HCT116 (cell line): ENCODE results near the gene ZNF431. TPM values are rescaled to one million over a fixed set of nuclear protein-coding genes. Genes with fewer than 3 reads are reported as not detected.

Experiments
- ATAC-seq: fragments of 200-7000 bp; cut with Tn5 transposase; 2 replicates; pipeline ENCODE4 v1.9.1; 2020; ENCODE audit warnings: mild to moderate bottlenecking, moderate library complexity
- Bru-seq: library from RNA; stranded (reverse); fragments of 400-500 nt; gene quantifications from one replicate; lab custom pipeline; 2021; lab: Mats Ljungman, UMichigan
- BruChase-seq, 2 experiments: library from RNA; stranded (reverse); fragments of 400-500 nt; gene quantifications; one replicate each; lab custom pipeline; 2021; lab: Mats Ljungman, UMichigan
- BruUV-seq: library from RNA; stranded (reverse); fragments of 400-500 nt; replicated peaks from 2 replicates; lab custom pipeline; 2021; lab: Mats Ljungman, UMichigan
- CTCF ChIA-PET: fragments of 300-600 bp; sonication (Branson Sonifier 250); formaldehyde crosslinking; loops from one replicate; lab custom pipeline; 2021; ENCODE audit warnings: antibody characterized with exemption; lab: Charles Lee
- POLR2A ChIA-PET: fragments of 300-600, 350-600 bp; sonication (Branson Sonifier 250); formaldehyde crosslinking; loops from one replicate; lab custom pipeline; 2021; ENCODE audit warnings: antibody characterized with exemption; lab: Charles Lee
- RAD21 ChIA-PET, 2 experiments: fragments of 300-600 bp; sonication (Branson Sonifier 250); formaldehyde crosslinking; loops; one replicate each; lab custom pipeline; 2023; ENCODE audit warnings: low total read pairs in 2 of 2; ENCODE audit not compliant: uncharacterized antibody in 2 of 2, unreplicated experiment in 2 of 2, low non-redundant PET in 1 of 2; lab: Charles Lee
- DNase-seq: peaks from one replicate; pipeline ENCODE4 v3.0.0-alpha.2; 2010; ENCODE audit warnings: low read depth, low spot score
- H2AFZ ChIP-seq: fragments of 200-600 bp; shearing (Covaris generic), sonication (generic); 2 replicates; pipeline ENCODE4 v1.6.1; 2017; ENCODE audit warnings: low read depth, mixed run types, mixed read lengths, antibody characterized with exemption, low read length; ENCODE audit not compliant: poor library complexity, severe bottlenecking
- H3K27ac ChIP-seq: 2 replicates; pipeline ENCODE4 v1.5.1; 2012; ENCODE audit warnings: low read depth, low read length
- H3K27me3 ChIP-seq: fragments of 200-600 bp; sonication (generic); 2 replicates; pipeline ENCODE4 v1.6.1; 2016; ENCODE audit warnings: mixed run types, low read length, mixed read lengths; ENCODE audit not compliant: insufficient read depth
- H3K36me3 ChIP-seq, 2 experiments: fragments of 200-500 bp in 1 of 2; fragments of 200-600 bp in 1 of 2; sonication (Bioruptor generic) in 1 of 2; sonication (generic) in 1 of 2; 2 replicates each; pipeline versions ENCODE4 v1.5.1 to v1.6.1; 2014 to 2016; ENCODE audit warnings: low read length in 2 of 2, inconsistent platforms in 1 of 2, mixed read lengths in 1 of 2, mixed run types in 1 of 2; ENCODE audit not compliant: insufficient read depth in 2 of 2, control insufficient read depth in 1 of 2
- H3K4me1 ChIP-seq, 2 experiments: fragments of 200-600 bp in 1 of 2; sonication (generic) in 1 of 2; 2 replicates each; pipeline versions ENCODE4 v1.5.1 to v1.6.1; 2012 to 2017; ENCODE audit warnings: low read length in 2 of 2, inconsistent platforms in 1 of 2, mild to moderate bottlenecking in 1 of 2, mixed read lengths in 1 of 2, mixed run types in 1 of 2, moderate library complexity in 1 of 2; ENCODE audit not compliant: insufficient read depth in 2 of 2, control insufficient read depth in 1 of 2
- H3K4me2 ChIP-seq: fragments of 200-600 bp; sonication (generic); 2 replicates; pipeline ENCODE4 v1.6.1; 2017; ENCODE audit warnings: mixed run types, low read length, mixed read lengths
- H3K4me3 ChIP-seq, 2 experiments: fragments of 200-600 bp in 1 of 2; sonication (generic) in 1 of 2; replicated peaks in 1 of 2; 2 replicates each; pipeline ENCODE4 v1.5.1; 2011 to 2016; ENCODE audit warnings: low read length in 2 of 2, control low read depth in 1 of 2, low read depth in 1 of 2, mild to moderate bottlenecking in 1 of 2, mixed read lengths in 1 of 2, mixed run types in 1 of 2
- H3K79me2 ChIP-seq: fragments of 200-600 bp; sonication (generic); 2 replicates; pipeline ENCODE4 v1.6.1; 2017; ENCODE audit warnings: mild to moderate bottlenecking, mixed run types, low read length, moderate library complexity, mixed read lengths; ENCODE audit not compliant: insufficient read depth
- H3K9ac ChIP-seq: fragments of 200-600 bp; sonication (generic); 2 replicates; pipeline ENCODE4 v1.6.1; 2016; ENCODE audit warnings: low read length, mixed read lengths
- H3K9me2 ChIP-seq: fragments of 200-600 bp; sonication (generic), shearing (Covaris generic); 2 replicates; pipeline ENCODE4 v1.6.1; 2017; ENCODE audit warnings: mixed run types, mild to moderate bottlenecking, moderate library complexity; ENCODE audit not compliant: insufficient read depth
- H3K9me3 ChIP-seq, 2 experiments: fragments of 200-500 bp in 1 of 2; fragments of 200-600 bp in 1 of 2; sonication (Bioruptor generic) in 1 of 2; sonication (generic) in 1 of 2; 2 replicates each; pipeline ENCODE4 v1.6.1; 2014 to 2017; ENCODE audit warnings: low read length in 2 of 2, mixed read lengths in 2 of 2, inconsistent platforms in 1 of 2, low read depth in 1 of 2, mild to moderate bottlenecking in 1 of 2, mixed run types in 1 of 2, moderate library complexity in 1 of 2; ENCODE audit not compliant: control insufficient read depth in 1 of 2, insufficient read depth in 1 of 2
- H4K20me1 ChIP-seq: fragments of 200-600 bp; sonication (generic), shearing (Covaris generic); 2 replicates; pipeline ENCODE4 v1.6.1; 2017; ENCODE audit warnings: mixed run types, mild to moderate bottlenecking, moderate library complexity; ENCODE audit not compliant: insufficient read depth
- ELF1 ChIP-seq: IDR thresholded peaks from 2 replicates; pipeline ENCODE4 v1.6.1; 2012; ENCODE audit warnings: low read depth, borderline replicate concordance
- FOSL1 ChIP-seq: IDR thresholded peaks from 2 replicates; pipeline ENCODE4 v1.6.1; 2012; ENCODE audit warnings: low read depth
- POLR2A ChIP-seq: IDR thresholded peaks from 2 replicates; pipeline ENCODE4 v1.7.0; 2011; ENCODE audit warnings: borderline replicate concordance; ENCODE audit not compliant: insufficient read depth, insufficient read length; ENCODE audit errors: extremely low read depth
- POLR2AphosphoS5 ChIP-seq: IDR thresholded peaks from 2 replicates; pipeline ENCODE4 v1.6.1; 2011; ENCODE audit warnings: mild to moderate bottlenecking, low read depth, low read length, moderate library complexity
- SIN3A ChIP-seq: IDR thresholded peaks from 2 replicates; pipeline ENCODE4 v1.6.1; 2012; ENCODE audit warnings: low read depth
- SP1 ChIP-seq: IDR thresholded peaks from 2 replicates; pipeline ENCODE4 v1.6.1; 2012; ENCODE audit warnings: low read depth
- TCF7L2 ChIP-seq: IDR thresholded peaks from 2 replicates; pipeline ENCODE4 v1.7.0; 2011; ENCODE audit warnings: borderline replicate concordance, inconsistent platforms; ENCODE audit not compliant: insufficient read depth, insufficient read length; ENCODE audit errors: extremely low read depth
- ZFX ChIP-seq: fragments of 450-650 bp; IDR thresholded peaks from 2 replicates; pipeline ENCODE4 v1.6.1; 2017
- intact Hi-C: fragments of 100-400 bp; cut with micrococcal nuclease; formaldehyde crosslinking; loops from 2 replicates; pipeline ENCODE4 v1.10.0; 2022
- long read RNA-seq: library from polyadenylated mRNA; unstranded; transcript quantifications from one replicate; pipeline ENCODE4 v2.0.0, GENCODE V29; 2021; ENCODE audit not compliant: unreplicated experiment
- polyA plus RNA-seq: library from polyadenylated mRNA; unstranded; fragments of >200 nt; gene quantifications from 2 replicates; pipeline ENCODE4 v1.2.1, GENCODE V29; 2012; ENCODE audit warnings: missing spikeins
- total RNA-seq: library from RNA; stranded (reverse); gene quantifications from one replicate; pipeline ENCODE4 v1.2.1, GENCODE V29; 2021; ENCODE audit not compliant: unreplicated experiment
- TF ChIP-seq, protein P1 (sequence below), 3 experiments: fragments of 200-600 bp in 1 of 3; sonication (generic) in 1 of 3; IDR thresholded peaks in 2 of 3; conservative IDR thresholded peaks in 1 of 3; 2 replicates each; pipeline ENCODE4 v1.5.1; 2012 to 2017; ENCODE audit warnings: low read depth in 2 of 3, low read length in 2 of 3, antibody characterized with exemption in 1 of 3, borderline replicate concordance in 1 of 3, control low read depth in 1 of 3, mild to moderate bottlenecking in 1 of 3, mixed read lengths in 1 of 3, mixed run types in 1 of 3, moderate library complexity in 1 of 3; ENCODE audit not compliant: insufficient read depth in 1 of 3

The ZNF431 gene
- total RNA-seq (9.2 TPM), Bru-seq, nascent RNA (percentile 85 among the genes with signal in this experiment), BruChase-seq, experiment 1, labeled RNA remaining after a 6-hour chase (percentile 76 among the genes with signal in this experiment), BruChase-seq, experiment 2, labeled RNA remaining after a 2-hour chase (percentile 74 among the genes with signal in this experiment)
- polyA plus RNA-seq: 6.2 and 6.3 TPM in 2 replicates
- long read RNA-seq, full-length matches to known transcripts: 3 of 8 reads
- long read RNA-seq, partial matches to known transcripts: 0 of 8 reads
- long read RNA-seq, other reads (novel, unspliced or antisense): 5 of 8 reads

DNA sequence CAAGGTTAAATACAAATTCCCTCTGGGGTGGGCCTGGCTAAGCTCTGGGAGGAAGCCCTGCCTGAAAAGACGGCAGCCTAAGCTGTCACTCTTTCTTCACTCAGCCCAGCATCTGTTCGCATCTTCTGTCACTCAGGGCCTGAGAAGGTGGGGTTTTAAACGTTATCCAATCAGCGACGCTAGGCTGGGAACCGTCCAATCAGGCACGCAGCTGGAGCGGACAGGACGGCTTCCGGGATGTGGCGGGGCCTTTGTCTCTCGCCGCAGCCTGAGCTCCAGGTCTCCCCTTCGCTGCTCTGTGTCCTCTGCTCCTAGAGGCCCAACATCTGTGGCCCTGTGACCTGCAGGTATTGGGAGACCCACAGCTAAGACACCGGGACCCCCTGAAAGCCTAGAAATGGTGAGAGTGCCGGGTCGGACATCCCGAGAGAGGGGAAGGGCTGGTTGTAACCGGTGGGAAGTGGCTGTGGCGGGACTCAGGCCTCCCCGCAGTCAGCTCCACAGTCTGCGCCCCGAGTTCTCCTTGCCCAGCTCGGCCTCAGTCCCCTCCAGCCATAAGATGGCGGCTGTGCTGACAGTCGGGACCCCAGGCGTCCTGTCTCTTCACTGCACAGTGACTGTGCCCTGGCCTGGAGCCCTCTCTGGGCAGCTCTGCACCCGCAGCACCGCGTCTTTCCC is at the start of gene ZNF431:
Gene ZNF431 (plus strand): TSS at position 254 of the 678 bp plus-strand sequence. CDS start 144 bp downstream, at position 398.
- peak within 1 kb of the TSS; percentile 65 for H3K27ac ChIP-seq
- peak within 1 kb of the TSS; percentile 87 to 98 for H3K4me3 ChIP-seq
- peaks cover 6 to 16% of the 10 kb centered on the region in 2 experiments; a peak in 3 of 4 replicates for H3K4me1 ChIP-seq
- DNase-seq (peak; percentile 92), ATAC-seq (peak; percentile 99)
- no peaks in the 10 kb centered on the region for H3K27me3 ChIP-seq
- intact Hi-C loops: loop anchor here (5.0 kb wide), 1 partner anchor 120 kb away; the partner anchor contains the start of gene ZNF430
- ChIA-PET RAD21 (no interaction called here), CTCF (no interaction called here), POLR2A (interaction anchor here (0.9 kb wide), 1 partner anchor 60 kb away, joined by 5 read pairs; the partner anchor contains the start of gene ZNF714)
- TF ChIP-seq FOSL1 (no peak), ELF1 (peak; percentile 77), POLR2A (peak; percentile 37), SIN3A (peak; percentile 60; the same call in 1 of the 2 replicates), POLR2AphosphoS5 (peak; percentile 76), SP1 (peak; percentile 74), ZFX (peak; percentile 75), TCF7L2 (peak; percentile 74)
- TF ChIP-seq, protein P1, sequence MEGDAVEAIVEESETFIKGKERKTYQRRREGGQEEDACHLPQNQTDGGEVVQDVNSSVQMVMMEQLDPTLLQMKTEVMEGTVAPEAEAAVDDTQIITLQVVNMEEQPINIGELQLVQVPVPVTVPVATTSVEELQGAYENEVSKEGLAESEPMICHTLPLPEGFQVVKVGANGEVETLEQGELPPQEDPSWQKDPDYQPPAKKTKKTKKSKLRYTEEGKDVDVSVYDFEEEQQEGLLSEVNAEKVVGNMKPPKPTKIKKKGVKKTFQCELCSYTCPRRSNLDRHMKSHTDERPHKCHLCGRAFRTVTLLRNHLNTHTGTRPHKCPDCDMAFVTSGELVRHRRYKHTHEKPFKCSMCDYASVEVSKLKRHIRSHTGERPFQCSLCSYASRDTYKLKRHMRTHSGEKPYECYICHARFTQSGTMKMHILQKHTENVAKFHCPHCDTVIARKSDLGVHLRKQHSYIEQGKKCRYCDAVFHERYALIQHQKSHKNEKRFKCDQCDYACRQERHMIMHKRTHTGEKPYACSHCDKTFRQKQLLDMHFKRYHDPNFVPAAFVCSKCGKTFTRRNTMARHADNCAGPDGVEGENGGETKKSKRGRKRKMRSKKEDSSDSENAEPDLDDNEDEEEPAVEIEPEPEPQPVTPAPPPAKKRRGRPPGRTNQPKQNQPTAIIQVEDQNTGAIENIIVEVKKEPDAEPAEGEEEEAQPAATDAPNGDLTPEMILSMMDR (IDR thresholded peaks at IDR 0.05 in 2 of 3, conservative IDR thresholded peaks at IDR 0.05 in 1 of 3; ENCODE audit: borderline replicate concordance in 1 of 3, insufficient read depth in 1 of 3, low read depth in 2 of 3, low read length in 2 of 3): no peak
- BruUV-seq: TSS peak; percentile 59
- no peaks in the 10 kb centered on the region for H3K9me2 ChIP-seq
- peak within 1 kb of the TSS; percentile 61 for H2AFZ ChIP-seq
- no peaks in the 10 kb centered on the region for H3K9me3 ChIP-seq
- peaks cover 8 to 13% of the 10 kb centered on the region in 2 experiments; a peak in 3 of 4 replicates for H3K36me3 ChIP-seq
- H3K9ac ChIP-seq: peak within 1 kb of the TSS; percentile 85
- H4K20me1 ChIP-seq: no peaks in the 10 kb centered on the region
- peak within 1 kb of the TSS; percentile 88 for H3K4me2 ChIP-seq
- H3K79me2 ChIP-seq: peaks cover 25% of the 10 kb centered on the region
